ENCODE measurements around the gene NAA38.

The NAA38 gene

DNA sequence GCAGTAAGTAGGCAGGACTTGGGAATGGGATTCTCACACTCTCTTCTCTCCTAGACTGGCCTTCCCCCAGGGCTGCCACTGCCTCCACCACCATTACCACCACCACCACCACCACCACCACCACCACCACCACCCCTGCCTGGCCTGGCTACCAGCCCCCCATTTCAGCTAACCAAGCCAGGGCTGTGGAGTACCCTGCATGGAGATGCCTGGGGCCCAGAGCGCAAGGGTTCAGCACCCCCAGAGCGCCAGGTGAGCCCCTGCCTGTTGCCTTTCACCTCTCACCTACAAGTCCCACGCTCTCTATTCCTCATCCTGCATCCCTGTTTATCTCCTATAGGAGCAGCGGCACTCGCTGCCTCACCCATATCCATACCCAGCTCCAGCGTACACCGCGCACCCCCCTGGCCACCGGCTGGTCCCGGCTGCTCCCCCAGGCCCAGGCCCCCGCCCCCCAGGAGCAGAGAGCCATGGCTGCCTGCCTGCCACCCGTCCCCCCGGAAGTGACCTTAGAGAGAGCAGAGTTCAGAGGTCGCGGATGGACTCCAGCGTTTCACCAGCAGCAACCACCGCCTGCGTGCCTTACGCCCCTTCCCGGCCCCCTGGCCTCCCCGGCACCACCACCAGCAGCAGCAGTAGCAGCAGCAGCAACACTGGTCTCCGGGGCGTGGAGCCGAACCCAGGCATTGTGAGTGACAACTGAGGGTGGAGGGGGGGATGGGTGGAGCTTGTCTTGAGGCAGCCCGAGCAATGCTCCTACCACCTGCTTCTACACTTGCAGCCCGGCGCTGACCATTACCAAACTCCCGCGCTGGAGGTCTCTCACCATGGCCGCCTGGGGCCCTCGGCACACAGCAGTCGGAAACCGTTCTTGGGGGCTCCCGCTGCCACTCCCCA, 10.3 kb downstream of the NAA38 start:
- TF ChIP-seq POU2F2 (IDR thresholded peaks at IDR 0.05; ENCODE audit: low read depth, low read length) (no peak), POLR2AphosphoS5 (IDR thresholded peaks at IDR 0.05; ENCODE audit: low read depth, low read length) (no peak), POLR2A (IDR thresholded peaks at IDR 0.05; ENCODE audit: low read depth, low read length) (no peak), SPI1 (IDR thresholded peaks at IDR 0.05; ENCODE audit: low read depth, low read length) (no peak), TAF1 (IDR thresholded peaks at IDR 0.05; ENCODE audit: low read depth, low read length) (no peak), PAX5 (IDR thresholded peaks at IDR 0.05; ENCODE audit: insufficient read depth, low read length, severe bottlenecking) (no peak)
- no peak for DNase-seq (ENCODE audit: insufficient read length, low spot score)
- FAIRE-seq, result no peak

DNA sequence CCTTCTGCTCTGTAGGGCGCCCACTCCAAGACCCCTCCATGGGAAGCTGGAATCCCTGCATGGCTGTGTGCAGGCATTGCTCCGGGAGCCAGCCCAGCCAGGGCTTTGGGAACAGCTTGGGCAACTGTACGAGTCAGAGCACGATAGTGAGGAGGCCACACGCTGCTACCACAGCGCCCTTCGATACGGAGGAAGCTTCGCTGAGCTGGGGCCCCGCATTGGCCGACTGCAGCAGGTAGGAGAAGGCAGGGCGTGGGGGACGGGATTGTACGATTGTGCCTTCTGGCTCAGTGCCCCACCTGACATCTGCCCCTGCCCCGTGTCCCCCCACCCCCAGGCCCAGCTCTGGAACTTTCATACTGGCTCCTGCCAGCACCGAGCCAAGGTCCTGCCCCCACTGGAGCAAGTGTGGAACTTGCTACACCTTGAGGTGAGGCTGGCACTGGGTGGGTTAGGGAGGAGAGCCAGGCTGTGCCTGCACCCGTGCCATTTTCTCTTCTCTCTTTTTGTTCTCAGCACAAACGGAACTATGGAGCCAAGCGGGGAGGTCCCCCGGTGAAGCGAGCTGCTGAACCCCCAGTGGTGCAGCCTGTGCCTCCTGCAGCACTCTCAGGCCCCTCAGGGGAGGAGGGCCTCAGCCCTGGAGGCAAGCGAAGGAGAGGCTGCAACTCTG, 11.2 kb downstream of the NAA38 start:
- FAIRE-seq, result no peak
- no peak for DNase-seq (ENCODE audit: insufficient read length, low spot score)
- TF ChIP-seq TAF1 (IDR thresholded peaks at IDR 0.05; ENCODE audit: low read depth, low read length), result no peak
- no peak for TF ChIP-seq POU2F2 (IDR thresholded peaks at IDR 0.05; ENCODE audit: low read depth, low read length)
- no peak for TF ChIP-seq SPI1 (IDR thresholded peaks at IDR 0.05; ENCODE audit: low read depth, low read length)
- peak; percentile 35; the same call in 1 of the 2 replicates for TF ChIP-seq POLR2A (IDR thresholded peaks at IDR 0.05; ENCODE audit: low read depth, low read length)
- no peak for TF ChIP-seq POLR2AphosphoS5 (IDR thresholded peaks at IDR 0.05; ENCODE audit: low read depth, low read length)
- TF ChIP-seq PAX5 (IDR thresholded peaks at IDR 0.05; ENCODE audit: insufficient read depth, low read length, severe bottlenecking), result no peak

DNA sequence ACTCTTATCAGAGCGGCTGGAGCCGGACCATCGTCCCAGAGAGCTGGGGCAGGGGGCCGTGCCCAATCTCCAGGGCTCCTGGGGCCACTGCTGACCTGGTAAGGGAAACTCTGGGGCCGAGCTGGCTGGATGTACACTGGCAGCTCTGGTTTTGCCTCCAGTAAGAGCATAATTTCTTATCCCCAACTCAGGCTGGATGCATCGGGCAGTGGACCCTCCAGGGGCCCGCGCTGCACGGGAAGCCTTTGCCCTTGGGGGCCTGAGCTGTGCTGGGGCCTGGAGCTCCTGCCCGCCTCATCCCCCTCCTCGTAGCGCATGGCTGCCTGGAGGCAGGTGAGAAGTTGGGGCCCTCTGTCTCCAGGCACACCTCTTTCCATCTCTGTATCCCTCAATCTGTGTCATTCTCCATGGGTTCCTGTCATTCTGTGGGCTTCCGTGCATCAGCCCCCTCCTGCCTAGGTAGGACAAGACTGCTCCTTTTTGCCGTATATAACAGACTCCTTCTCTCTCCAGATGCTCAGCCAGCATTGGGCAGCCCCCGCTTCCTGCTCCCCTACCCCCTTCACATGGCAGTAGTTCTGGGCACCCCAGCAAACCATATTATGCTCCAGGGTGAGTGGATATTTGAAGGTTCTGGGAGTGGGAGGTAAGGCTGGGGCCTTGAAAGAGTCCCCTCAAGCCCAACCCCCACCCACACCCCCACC, 11.8 kb downstream of the NAA38 start:
- no peak for TF ChIP-seq SPI1 (IDR thresholded peaks at IDR 0.05; ENCODE audit: low read depth, low read length)
- TF ChIP-seq TAF1 (IDR thresholded peaks at IDR 0.05; ENCODE audit: low read depth, low read length), result no peak
- TF ChIP-seq POU2F2 (IDR thresholded peaks at IDR 0.05; ENCODE audit: low read depth, low read length), result no peak
- no peak for TF ChIP-seq PAX5 (IDR thresholded peaks at IDR 0.05; ENCODE audit: insufficient read depth, low read length, severe bottlenecking)
- FAIRE-seq, result no peak
- no peak for DNase-seq (ENCODE audit: insufficient read length, low spot score)

DNA sequence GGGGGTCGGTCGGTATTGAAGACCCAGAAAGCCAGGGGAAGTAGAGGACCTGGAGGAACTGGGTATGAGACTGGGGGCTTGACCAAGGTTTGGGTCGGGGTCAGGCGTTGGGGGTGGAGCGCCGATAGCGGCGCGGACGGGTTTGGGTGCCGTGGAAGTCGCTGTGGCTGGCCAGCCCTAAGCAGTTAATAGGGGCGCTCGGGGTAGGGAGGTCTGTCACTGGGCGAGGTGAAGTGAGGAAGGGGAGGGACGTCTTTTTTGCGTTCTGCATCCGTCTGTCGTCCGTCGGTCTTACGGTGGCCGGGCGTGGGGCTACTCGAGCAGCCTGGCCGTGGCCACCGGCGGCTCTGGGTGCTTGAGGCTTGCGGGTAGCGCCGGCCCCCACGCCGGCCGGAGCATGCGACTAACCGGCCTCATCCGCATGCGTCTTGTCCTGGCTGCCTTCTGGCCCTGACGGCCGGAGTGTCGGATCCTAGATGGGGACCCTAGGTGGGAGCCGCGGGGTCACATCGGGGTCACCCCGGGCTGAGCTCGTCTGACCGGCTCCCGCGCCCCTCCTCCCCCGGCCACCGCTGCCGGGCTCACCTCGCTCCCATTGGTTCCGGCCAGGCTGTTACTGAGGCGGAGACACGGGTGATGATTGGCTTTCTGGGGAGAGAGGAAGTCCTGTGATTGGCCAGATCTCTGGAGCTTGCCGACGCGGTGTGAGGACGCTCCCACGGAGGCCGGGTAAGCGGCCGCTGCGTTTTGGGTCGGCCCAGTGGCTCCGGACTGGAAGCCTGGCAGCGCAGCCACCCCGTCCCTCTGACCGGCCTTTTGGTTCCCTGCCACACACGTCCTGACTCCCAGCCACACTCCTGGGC, 12.8 kb downstream of the NAA38 start:
- peak; percentile 57 for TF ChIP-seq POLR2AphosphoS5 (IDR thresholded peaks at IDR 0.05; ENCODE audit: low read depth, low read length)
- TF ChIP-seq POLR2A (IDR thresholded peaks at IDR 0.05; ENCODE audit: low read depth, low read length), result peak; percentile 69
- TF ChIP-seq TAF1 (IDR thresholded peaks at IDR 0.05; ENCODE audit: low read depth, low read length), result no peak; the same call in 1 of the 2 replicates
- TF ChIP-seq PAX5 (IDR thresholded peaks at IDR 0.05; ENCODE audit: insufficient read depth, low read length, severe bottlenecking), result no peak
- peak; percentile 82 for TF ChIP-seq SPI1 (IDR thresholded peaks at IDR 0.05; ENCODE audit: low read depth, low read length)
- TF ChIP-seq POU2F2 (IDR thresholded peaks at IDR 0.05; ENCODE audit: low read depth, low read length), result no peak
- FAIRE-seq, result peak; percentile 98
- DNase-seq (ENCODE audit: insufficient read length, low spot score), result peak; percentile 95

DNA sequence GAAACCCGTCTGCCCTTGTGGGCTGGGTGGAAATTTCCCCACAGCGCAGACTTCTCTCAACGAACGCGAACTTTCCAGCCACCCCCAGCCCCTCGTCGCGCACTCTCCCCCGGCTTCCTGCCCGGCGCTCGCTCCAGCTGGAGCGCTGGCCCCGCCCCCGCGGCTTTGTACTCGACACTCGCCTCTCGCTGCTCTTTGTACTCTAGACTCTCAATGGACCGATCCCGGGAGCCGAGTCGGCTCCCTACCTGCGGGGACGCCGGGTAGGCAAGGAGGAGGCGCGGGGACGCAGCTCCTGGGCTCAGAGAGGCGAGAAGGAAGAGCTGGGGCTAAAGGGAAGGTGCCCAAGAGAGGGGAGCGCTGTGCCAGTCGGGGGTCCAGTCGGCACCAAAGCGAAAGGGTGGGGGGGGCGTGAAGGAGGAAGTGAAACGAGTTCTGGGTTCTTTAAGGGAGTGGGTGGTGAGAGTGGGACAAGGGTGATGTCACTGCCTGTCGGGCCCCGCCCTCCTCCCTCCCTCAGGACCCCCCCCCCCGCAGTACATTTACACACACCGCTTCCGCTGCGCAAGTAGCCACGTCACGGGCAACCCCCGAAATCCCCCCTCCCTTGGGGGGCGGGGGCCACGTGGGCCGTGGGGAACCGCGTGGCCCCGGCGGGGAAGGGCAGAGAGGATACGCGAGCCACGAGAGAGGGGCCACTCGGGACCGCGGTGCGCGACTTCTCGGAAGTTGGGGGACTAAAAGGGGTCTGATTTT, 13.6 kb downstream of the NAA38 start:
- TF ChIP-seq PAX5 (IDR thresholded peaks at IDR 0.05; ENCODE audit: insufficient read depth, low read length, severe bottlenecking), result no peak
- TF ChIP-seq POU2F2 (IDR thresholded peaks at IDR 0.05; ENCODE audit: low read depth, low read length), result no peak; the same call in 1 of the 2 replicates
- peak; percentile 96 for TF ChIP-seq SPI1 (IDR thresholded peaks at IDR 0.05; ENCODE audit: low read depth, low read length)
- TF ChIP-seq POLR2AphosphoS5 (IDR thresholded peaks at IDR 0.05; ENCODE audit: low read depth, low read length), result peak; percentile 76
- no peak for TF ChIP-seq POLR2A (IDR thresholded peaks at IDR 0.05; ENCODE audit: low read depth, low read length)
- TF ChIP-seq TAF1 (IDR thresholded peaks at IDR 0.05; ENCODE audit: low read depth, low read length), result 0 out of 2 replicates have a peak, but pooled peaks have one; percentile 46
- FAIRE-seq, result no peak
- peak; percentile 82 for DNase-seq (ENCODE audit: insufficient read length, low spot score)

DNA sequence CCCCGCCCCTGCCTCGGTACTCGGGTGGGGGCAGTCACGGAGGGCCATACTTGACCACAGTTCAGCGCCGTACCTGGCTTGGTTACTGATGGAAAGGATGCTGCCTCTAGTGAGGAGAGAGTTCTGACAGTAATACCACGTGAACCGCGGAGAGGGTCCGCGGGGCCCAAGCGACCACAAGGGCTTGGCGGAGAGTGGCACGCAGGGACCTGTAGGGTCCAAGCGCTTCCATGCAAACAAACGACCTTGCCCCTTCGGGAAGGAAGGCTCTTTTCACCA, 14.2 kb downstream of the NAA38 start:
- no peak for FAIRE-seq
- no peak for DNase-seq (ENCODE audit: insufficient read length, low spot score)
- TF ChIP-seq TAF1 (IDR thresholded peaks at IDR 0.05; ENCODE audit: low read depth, low read length) (no peak), POLR2A (IDR thresholded peaks at IDR 0.05; ENCODE audit: low read depth, low read length) (peak; percentile 69)

DNA sequence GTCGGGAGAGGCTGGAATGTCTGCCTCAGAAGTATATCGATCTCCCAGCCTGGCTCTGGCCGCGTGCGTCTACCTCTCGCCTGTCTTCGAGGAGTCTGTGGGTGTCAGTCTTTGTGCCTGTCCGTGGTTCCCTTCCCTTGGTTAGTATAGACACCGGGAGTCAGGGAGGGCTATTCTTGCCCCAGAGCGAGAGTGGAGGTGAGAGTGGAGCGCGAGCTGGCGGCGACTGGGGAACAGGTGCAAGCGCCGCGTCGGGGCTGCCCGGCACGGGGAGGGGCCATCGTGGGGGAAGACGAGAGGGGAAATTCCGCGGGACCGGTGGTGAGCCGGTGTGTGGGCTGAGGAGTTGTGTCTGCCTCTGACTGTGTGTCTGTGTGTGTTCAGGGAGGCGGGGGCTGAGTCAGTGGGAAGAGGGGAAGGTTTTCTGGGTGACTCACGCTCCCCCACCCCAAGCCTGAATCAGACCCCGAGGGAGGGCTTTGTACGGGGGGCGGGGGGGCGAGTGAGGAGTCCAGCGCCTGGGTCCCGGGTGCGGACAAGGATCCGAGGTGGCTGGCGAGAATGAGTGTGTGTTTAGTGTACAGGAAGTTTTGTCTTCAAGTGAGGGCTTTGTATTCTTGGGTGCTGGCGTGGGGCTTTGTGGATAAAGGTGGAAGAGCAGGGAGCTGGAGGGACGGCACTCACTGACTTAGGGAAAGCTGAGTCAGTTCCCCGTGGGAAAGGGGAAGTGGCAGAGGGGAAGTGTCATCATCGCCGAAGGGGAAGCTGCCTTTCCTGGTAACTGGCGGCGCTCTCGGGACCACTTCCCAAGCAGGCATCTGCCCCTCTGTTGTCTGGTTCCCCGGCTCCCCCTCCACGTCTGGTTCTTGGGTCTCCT, 14.7 kb downstream of the NAA38 start:
- peak; percentile 88 for TF ChIP-seq TAF1 (IDR thresholded peaks at IDR 0.05; ENCODE audit: low read depth, low read length)
- TF ChIP-seq POU2F2 (IDR thresholded peaks at IDR 0.05; ENCODE audit: low read depth, low read length), result peak; percentile 18; the same call in 1 of the 2 replicates
- peak; percentile 93 for TF ChIP-seq SPI1 (IDR thresholded peaks at IDR 0.05; ENCODE audit: low read depth, low read length)
- peak; percentile 78 for TF ChIP-seq POLR2A (IDR thresholded peaks at IDR 0.05; ENCODE audit: low read depth, low read length)
- TF ChIP-seq POLR2AphosphoS5 (IDR thresholded peaks at IDR 0.05; ENCODE audit: low read depth, low read length), result peak; percentile 51
- TF ChIP-seq PAX5 (IDR thresholded peaks at IDR 0.05; ENCODE audit: insufficient read depth, low read length, severe bottlenecking), result no peak
- DNase-seq (ENCODE audit: insufficient read length, low spot score) (peak; percentile 58), FAIRE-seq (peak; percentile 96)
